GM18867 (cell line): Measurements from ENCODE around the gene HES1.

ENCODE experiments used
- ATAC-seq: cut with Tn5 transposase; IDR thresholded peaks from one replicate; pipeline ENCODE4 v1.9.1; 2021; ENCODE audit warnings: mild to moderate bottlenecking, moderate library complexity; ENCODE audit not compliant: unreplicated experiment

Gene HES1

DNA sequence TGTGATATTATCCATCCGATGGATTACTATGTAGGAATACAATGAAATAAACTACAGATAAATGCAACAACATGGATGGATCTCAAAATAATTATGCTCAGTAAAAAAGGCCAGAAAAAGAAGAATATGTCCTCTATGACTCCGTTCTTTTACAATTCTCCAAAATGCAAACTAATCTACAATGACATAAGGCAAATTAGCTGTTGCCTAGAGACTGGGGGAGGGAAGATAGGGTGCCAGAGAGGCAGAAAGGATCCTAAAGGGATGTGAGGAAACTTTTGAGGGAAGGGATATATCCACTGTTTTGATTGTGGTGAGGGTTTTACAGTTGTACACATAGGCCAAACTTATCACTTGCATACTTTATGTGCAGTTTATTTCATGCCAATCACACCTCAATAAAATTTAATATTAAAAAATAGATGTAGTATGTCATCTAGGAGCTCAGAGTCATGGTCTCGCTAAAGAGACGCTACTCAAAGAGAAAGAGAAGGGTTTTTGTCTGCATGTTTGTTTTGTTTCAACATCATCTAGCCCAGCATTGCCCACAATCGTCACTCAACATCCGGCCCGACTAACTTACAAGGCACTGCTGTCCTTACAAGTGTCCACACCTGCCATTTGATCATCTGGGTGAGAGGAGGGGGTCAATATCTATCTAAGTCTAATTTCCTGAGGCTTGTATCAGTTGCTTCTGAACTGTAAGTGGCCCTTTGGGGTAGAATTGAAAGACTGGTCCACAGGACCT, 29.5 kb downstream of the HES1 start:
- ATAC-seq = no peak

DNA sequence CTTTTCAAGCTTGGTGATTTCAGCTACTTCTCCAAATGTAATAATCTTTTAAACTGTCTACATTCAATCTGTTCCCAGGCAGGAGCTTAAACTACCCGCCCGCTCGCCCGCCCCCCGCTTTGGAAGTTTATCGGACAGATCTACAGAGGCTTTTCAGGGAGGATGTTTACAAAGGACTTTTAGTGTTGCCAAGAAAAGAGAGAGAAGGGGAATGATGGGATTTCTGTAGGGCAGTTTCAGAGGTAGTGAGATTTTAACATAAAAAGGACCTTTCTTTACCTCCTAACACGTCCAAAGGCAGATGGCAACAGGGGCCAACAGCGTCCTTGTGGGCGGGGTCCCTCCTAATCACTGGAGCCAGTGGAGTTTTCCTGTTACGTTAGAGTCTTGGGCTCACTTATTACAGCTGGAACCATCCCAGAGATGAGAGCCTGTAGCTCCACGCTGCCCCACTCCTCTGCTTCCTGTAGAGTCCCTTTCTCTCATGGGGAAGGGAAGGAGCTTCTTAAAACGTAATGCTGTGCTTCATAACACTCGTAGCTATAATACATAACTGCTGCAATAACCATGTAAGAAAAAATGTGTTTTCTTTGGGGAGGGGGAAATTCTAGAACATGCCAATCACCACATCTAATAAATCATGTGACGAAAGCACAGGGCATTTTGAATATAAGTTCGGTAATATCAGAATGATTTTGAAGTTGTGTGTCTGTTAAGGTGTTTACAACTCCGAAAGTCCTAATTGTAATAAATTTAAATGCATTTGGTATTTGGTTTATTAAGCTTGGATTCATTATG, 30.9 kb downstream of the HES1 start:
- no peak for ATAC-seq

DNA sequence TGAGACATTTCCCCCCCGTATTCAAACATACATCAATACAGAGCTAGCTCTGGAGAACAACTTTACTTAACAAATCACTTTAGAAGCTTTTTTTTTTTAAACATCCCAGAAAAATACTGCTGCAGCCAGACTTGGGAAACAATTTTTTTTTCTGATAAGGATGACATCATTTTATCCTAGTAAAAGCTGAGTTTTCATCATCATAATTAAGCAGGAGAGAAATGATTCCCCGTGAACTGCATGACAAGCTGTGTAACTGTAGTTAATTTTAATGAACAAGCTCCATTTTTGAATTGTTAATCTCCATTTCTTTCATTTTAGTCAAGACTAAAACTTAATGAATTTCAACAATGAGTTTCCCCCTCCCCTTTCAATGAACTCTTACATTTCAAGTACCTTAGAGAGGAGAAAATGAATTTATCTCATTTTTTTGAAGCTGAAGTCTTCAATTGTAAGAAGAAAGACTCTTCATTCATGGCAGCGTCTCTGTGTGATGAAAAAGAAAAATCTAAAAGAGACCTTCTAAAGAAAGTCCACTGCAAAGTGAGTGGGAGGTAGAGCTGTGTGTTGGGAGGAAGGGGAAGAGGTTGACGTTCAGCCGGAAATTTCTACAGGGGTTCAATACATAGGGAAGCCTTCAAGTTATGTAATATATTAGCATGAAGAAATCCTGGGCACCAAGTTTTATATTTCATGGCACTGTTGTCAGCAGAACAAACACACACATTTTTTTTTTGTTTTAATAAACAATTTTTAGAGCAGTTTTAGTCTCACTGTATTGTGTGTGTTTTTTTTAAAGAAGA, 31.7 kb downstream of the HES1 start:
- no peak for ATAC-seq

DNA sequence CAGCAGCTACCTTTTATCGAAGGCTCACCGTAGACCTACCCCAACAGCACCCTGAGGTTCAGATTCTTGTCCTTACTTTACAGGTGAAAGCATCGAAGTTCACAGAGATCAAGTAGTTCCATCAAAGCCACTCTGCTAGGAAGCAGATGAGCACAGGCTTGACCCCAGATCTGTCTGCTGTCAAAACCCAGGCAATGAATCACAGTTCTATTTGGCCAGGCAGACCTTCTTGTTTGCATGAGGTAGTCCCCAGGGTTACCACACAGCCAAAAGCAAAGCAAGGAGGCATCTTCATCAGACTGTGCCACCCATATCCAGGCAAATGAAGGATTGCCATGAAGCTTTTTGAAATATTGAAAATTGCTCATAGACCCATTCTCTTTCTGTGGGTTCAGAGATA, 33.0 kb downstream of the HES1 start:
- ATAC-seq = no peak

DNA sequence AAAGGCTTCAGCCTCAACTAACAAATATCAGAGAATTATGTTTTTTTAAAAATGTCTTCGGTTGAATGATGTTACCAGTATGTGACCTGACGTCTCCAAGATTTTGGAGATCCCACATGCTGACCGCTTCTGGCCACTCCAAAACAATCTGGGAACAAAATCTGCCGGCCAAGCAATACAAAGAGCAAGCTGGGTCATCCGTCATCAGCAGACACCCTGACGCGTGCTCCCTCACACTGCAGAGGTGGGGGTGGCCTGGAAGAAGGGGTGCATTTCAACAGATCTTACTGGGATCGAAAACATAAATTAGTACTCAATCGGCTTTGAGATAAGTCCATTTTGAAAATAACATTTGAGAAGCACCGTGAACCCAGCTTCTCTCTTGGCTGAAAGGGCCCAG, 33.6 kb downstream of the HES1 start:
- no peak for ATAC-seq

DNA sequence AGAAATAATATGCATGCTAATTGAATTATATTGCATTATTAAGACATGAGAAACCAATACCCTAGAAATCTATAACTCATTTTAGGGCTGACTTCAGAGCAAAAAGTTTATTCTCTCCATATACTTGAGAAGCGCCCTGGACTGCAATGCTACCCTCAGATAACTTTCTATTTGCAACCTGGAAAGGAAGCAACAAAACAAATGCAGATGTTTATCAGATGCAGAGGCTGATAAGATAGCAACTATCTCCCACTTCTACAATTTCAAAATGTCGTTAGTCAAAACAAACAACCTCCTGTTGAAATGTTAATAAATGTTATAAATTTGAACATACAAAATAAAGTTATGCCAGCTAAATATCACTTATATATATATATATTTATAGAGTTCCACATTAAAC, 34.8 kb downstream of the HES1 start:
- ATAC-seq = no peak

DNA sequence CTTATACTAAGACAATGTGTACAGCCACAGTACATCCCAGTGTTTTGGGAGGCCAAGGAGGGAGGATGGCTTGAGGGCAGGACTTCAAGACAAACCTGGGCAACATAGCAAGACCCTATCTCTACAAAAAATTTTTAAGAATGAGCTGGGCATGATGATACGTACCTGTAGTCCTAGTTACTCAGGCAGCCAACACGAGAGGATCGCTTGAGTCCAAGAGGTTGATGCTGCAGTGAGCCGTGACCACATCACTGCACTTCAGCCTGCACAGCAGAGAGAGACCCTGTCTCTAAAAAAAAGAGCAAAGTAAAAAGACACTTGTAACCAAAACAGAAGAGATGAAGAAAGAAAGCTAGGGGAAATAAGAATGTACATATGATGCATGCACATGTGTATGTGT, 38.5 kb downstream of the HES1 start:
- ATAC-seq = no peak

DNA sequence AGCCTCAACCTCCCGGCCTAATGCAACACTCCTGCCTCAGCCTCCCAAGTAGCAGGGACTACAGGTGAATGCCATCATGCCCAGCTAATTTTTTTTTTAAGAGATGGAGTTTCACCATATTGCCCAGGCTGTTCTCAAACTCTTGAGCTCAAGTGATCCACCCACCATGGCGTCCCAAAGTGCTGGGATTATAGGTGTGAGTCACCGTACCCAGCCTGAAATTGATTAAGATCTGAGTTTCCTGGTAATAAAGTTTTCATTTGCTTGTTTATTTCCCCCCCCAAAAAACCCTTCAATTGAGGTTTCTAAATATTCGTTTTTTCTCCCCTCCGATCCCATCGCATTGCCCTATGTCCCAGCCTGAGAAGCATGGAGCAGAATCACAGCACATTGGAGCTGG, 39.0 kb downstream of the HES1 start:
- no peak for ATAC-seq

DNA sequence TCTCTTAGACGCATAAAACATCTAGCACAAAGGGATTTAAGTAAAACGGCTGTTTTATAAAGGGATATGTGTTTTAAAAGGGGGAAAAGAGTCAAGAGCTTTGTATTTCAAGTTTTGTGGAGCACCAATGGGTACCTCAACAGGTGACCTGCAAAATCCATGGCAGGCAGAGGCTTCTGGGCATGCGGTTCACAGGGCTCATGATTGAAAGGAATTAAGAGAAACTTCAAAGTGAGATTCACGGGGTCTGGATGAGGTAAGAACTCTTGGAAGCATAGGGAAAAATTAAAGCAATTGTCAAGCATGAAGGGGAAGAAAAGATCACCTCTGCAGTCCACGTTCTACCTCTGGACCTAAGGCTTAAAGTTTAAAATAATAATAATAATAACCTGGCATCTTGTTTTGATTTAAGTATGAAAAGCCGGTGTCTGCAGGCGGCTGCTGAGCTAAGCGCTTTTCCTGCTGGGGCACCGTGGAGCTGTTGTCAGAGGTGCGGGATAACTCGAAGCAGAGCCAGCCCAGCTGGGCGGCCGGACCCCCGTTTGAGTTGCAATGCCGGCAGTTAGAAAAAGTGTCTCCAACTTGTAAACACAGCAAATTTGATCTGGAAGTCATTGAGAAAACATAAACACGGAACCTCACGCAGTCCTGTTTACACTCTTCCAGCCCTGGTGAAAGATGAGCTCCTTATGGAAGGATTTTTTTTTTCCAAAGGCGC, 40.5 kb downstream of the HES1 start:
- ATAC-seq = no peak

DNA sequence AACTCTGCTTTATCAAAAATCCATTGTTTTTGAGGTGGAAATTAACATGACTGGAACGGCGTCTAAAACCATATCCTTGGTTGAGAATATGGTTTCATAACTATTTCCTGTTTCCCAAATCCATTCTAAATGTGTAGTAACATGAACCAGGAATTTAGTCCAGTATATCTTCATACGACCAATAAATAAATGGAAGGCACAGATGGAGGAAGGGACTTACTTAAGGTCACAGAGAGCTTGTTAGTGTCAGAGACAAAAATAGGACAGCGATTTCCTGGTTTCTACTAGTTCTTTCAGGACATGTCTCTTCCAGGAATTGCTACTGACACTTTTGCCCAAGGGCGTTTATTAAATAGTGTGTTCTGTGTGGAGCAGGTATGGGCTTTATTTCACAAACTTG, 41.2 kb downstream of the HES1 start:
- no peak for ATAC-seq

DNA sequence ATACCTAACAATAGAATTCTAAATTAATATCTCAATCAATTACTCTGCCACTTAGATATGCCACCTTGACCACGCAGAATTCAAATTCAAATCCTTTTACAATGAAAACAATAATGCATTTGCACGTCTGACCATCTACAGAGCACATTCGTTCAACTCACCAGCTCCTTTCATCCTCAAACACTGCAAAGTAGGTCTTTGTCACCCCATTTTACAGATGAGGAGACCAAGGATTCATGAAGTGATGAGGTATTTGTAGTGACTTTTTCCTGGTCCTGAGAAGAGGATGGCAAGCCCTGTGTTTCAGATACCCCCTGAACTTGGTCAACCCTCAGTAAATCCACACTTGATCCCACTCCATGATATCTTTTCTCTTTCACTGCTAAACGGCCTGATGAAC, 42.2 kb downstream of the HES1 start:
- ATAC-seq = no peak

DNA sequence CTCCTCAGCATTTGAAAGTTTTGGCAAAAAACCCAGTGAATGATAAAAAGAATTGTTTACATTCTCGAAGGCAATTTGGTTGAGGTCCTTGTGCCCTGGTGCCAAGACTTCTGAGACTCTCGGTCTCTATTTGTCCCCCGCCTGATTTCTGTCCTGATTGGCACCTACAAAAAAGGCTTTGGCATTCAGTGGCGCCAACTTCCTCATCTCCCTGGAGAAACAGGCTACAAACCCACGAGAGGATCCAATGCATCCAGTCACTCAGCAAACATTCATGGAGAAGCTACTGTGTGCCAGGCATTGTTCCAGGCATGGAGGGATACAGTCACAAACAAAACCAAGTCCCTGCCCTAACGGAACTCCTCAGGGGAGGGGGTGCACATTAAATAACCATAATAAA, 42.7 kb downstream of the HES1 start:
- no peak for ATAC-seq

DNA sequence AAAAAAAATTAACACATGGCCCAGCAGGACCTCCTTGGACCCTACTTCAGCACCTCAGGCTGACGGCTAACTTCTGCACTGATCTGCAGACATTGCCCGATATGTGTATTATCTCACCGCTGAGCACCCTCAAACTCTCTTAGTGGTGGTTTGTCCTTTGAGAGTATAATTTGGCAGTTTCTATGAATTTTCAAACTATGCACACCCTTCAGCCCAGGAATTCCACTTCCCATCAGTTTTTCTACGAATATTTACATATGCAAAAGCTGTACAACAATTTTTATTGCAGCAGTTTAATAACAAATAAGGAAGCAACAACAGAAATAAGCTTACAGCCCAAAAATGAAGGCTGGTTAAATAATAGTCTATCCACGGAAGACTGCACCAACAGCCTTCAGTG, 44.6 kb downstream of the HES1 start:
- ATAC-seq = no peak

DNA sequence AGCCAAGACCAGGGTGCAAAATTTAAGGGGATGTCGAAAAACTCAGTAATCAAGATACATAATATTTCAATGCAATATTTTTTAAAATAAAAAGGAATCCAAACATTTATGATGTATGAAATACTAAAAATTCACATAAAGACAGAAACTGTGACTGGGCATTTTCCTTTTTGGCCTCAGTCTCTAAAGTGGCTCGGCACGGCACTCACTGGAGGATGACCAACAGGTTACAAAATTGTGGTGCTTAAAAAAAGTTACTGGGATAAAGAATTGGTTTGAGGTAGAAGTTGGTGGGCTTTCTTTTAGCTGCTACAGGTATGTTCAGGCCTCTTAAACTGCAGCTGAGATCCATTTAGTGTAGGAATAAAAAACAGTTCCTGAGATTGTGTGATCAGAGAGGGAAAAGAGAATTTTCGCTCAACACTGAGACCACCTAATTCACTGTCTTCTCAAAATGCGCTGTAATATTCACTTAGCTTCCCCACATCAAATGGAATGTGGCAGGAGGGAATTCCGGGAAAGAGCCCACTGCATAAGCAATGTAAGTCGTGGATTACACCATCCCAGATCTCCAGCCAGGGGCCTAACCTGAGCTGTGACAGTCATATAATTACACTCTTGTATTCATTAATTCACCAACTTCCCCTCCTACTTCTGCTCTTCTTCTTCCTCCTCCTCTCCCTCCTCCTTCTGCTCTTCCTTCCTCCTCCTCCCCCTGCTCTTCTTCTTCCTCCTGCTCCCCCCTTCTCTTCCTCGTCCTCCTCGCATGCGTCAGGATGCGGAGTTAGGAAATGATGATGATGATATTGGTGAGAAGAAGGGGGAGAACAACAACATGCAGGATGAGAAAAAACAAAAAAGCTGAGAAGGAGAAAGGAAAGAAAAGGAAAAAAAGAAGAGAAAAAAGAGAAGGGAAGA, 45.9 kb downstream of the HES1 start:
- ATAC-seq = no peak

DNA sequence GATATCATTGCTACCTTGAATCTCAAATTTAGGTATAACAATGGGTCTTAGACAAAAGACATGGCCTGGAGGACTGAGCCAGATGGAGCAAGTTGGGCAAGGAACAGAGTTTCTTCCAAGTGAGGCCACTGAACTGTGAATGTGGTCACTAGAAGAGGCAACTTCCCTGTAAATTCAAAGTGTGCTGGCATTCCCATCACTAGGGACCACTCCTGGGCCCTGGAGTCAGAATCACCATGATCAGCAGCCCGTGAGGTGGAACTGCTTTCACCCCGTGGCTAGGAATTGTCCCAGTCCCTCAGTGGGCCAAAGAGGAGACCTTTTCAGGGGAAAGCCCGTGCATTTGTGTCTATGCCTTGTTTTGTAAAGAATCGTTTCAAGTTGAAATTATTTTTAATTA, 47.3 kb downstream of the HES1 start:
- no peak for ATAC-seq

DNA sequence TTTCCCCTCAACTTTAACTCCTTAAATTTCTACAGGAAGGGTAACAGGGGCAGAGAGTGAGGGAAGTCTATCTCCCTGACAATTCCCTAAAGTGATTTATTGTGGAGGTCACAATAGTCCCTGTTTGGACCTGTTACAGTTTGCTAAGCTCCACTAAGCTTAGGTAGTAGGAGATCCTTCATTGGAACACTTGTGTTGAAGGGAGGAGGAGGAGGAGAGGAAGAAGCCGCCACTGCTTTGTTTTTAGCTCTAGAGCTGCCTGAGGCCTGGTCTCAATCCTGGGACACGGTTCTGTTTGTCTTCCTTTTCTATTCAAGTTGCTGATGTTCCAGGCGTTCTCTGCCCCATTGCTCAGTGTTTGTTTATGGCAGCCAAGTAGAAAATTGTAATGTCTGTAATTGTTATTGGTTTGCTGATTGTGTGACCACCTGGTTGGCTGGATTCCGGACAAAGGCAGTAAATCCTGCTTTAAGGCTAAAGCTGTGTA, 48.4 kb downstream of the HES1 start:
- ATAC-seq = no peak

DNA sequence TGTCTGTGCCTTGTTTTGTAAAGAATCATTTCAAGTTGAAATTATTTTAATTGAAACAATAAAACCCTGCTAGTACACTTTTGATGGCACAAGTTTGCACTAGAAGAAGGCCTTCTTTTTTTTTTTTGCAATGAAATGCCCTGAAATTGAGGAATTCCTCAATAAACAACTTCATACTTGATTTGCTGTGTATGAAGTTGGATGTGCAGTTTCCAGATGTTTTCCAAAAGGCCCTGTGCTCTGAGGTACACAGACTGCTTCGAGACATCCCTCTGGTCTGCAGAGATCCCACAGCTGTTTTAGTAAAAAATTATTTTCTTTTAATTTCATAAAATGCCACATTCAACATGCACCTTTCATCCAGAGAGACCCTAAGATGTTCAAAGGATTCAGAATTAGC, 48.9 kb downstream of the HES1 start:
- no peak for ATAC-seq

DNA sequence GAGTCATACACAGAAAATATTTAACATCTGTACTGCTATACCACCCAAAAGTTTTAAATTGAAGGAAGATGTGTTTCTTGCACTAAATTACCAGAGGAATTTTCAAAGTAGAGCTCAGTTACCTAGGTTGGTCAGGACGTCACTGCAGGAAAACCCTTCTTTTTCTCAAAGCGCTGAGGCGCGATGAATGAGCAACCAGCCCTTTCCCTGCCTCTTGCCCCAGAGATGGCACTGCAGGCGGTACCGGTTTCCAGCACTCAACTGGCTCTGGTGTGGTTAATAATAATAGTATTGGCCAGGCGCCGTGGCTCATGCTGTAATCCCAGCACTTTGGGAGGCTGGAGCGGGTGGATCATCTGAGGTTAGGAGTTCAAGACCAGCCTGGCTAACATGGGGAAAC, 49.3 kb downstream of the HES1 start:
- no peak for ATAC-seq

DNA sequence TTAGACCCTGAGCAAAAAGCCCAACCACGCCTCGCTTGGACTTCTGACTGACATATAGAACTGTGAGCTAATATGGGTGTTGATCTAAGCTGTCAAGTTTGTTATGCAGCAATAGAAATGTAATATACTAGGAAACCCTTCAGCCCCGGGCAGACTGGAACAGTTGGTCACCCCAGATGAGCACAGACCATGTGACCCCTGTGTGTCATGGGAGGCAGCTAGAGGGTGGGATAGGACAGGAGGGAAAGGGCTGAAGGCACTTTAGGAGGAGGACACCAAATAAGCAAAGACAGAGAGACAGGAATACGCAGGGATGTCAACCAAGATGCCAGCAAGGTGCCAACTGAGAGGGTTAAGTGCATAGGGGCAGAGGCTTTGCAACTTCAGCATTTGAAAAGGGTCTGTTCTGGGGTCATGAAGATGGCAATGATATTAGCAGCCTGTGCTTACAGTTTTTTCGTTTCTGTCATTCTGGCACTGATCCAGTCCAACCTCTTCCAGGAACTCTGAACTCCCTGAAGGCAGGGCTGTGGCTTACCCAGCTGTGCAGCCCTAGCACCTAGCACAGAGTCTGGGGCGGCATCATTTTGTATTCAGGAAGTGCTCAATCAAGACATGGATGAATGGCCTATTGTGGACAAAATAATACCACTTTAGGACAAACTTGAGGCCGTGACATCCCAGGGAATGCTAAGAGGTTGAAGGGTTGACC, 51.4 kb downstream of the HES1 start:
- ATAC-seq = no peak
